GM19099 (cell line): ENCODE results near the gene IER3IP1.

Experiments used
- POLR2A ChIP-seq: IDR thresholded peaks from 3 replicates; pipeline ENCODE4 v1.6.1; 2011; ENCODE audit warnings: low read depth; ENCODE audit not compliant: insufficient read length; ENCODE audit errors: extremely low read depth

IER3IP1 gene

DNA sequence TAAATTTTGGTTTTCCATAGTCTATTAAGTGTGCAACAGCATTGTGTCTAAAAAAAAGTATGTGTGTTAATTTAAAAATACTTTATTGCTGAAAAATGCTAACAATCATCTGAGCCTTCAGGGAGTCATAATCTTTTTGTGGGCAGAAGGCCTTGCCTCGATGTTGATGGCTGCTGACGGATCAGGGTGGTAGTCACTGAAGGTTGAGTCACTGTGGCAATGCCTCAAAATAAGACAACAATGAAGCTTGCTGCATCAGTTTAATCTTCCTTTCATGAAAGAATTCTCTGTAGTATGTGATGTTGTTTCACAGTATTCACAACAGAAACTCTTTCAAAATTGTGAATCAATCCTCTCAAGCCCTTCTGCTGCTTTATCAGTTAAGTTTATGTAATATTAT lies 57.2 kb downstream of the IER3IP1 start:
- no peak for TF ChIP-seq POLR2A

- TF ChIP-seq POLR2A = no peak
Measured at GRCh38 chr18:47115205-47115604, 61.0 kb downstream of the IER3IP1 start.

DNA sequence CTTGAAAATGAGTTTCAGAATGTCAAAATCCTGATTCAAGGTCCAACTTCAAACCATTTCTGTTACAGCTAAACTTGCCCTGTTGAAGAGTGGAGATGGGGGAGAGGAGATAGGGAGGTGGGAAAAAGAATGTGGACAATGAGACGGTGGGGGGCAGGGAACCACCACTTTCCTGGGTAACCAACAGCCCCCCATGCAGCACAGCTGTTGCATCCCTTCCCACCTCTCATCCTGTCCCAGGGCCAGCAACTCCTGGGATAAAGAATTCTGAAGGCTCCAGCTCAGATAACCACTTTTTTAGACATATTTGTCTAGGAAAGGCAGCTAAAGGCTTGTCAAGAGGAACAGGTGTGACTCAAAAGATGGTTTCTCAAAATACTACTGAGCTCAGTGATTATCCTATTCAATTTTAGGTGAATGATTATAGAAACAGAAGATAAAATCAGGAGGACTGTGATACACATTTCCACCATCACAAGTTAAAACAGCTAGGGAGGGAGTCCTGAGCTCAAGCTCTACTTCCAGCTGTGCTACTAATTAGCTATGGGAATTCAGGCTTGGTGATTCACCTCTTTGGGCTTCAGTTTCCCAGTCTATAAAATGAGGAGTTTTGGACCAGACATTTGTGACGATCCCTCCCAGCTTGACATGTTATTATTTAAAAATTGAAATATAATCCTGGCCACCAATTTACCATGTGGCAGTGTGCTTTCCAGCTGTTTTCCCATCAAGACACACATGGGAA lies 62.2 kb downstream of the IER3IP1 start:
- TF ChIP-seq POLR2A = no peak

DNA sequence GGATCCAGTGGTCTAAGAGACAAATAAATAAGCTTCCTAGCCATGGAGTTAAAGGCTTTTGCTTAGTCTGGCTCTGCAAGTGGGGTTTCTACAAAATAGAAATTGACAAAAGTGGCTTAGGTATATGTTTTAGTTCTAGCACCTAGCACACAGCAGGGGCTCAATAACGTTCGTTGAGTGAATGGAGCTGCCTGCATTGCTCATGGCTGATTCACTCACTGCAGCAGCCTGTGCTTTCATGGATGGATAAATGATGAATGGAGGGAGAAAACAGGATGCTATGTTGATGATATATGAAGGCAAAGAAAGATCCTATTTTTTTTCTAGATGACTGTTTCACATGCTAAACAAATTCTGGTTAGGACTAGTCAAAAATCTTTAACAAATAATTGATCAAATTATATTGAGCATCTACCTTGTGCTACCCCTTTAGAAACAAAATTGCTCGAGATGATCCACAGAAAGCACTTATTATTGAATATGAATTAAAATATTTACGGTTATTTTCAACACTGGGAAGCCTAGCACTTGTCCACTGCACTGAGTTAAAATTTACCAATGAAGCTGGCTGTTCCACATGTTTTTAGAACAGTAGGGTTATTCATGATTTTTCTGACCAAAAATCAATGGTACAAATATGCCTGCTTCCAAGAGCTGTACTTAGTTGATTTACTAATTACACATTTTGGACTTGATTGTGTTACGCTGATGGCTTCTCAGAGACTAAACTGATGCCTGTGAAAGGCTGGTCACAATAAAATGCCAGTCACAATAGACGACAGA lies 65.5 kb downstream of the IER3IP1 start:
- no peak for TF ChIP-seq POLR2A

DNA sequence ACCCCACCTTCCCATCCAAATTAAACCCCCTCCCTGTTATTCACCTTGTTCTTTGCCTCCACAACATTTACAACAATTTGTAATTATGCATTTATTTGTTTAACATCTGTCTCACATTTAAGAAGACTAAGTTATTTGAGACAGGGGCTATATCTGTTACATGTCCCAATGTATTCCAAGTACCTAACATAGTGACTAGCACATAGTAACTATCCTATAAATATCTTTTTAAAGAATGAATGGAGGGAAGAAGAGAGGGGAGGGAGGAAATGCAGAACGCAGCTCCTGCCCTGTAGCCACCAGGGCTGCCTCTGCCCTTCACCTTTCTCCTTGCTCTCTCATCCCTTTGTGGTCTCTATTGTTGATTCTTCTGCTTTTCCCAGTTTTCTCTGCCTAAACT lies 66.4 kb downstream of the IER3IP1 start:
- TF ChIP-seq POLR2A = no peak

GRCh38 chr18:47108998-47109405 lies 67.2 kb downstream of the IER3IP1 start:
- no peak for TF ChIP-seq POLR2A

GRCh38 chr18:47108373-47108772 lies 67.8 kb downstream of the IER3IP1 start:
- no peak for TF ChIP-seq POLR2A
